OCI-LY3 (cell line): ENCODE data around the gene GPR135.

Experiments used
- CTCF ChIP-seq: fragments of 200-600, 300-600 bp; sonication (generic); IDR thresholded peaks from 2 replicates; pipeline ENCODE4 v1.5.1; 2014; ENCODE audit warnings: antibody characterized with exemption, low read length, low read depth
- EZH2phosphoT487 ChIP-seq: fragments of 200-600 bp; shearing (Covaris generic); IDR thresholded peaks from 2 replicates; pipeline ENCODE4 v1.6.1; 2018; ENCODE audit warnings: antibody characterized with exemption, mixed run types, low read depth

- TF ChIP-seq CTCF (no peak), EZH2phosphoT487 (no peak)
These were observed 1.2 kb downstream of the GPR135 start for GRCh38 chr14:59463787-59464485.
